GM12878 (cell line): ENCODE measurements around the gene KCND2.

ENCODE experiments used
- CTCF ChIP-seq, 3 experiments: IDR thresholded peaks in 2 of 3; conservative IDR thresholded peaks in 1 of 3; 2 replicates each; pipeline ENCODE4 v1.5.1; 2011; ENCODE audit warnings: low read depth in 3 of 3, low read length in 3 of 3, mild to moderate bottlenecking in 3 of 3, control low read depth in 2 of 3, moderate library complexity in 2 of 3, inconsistent platforms in 1 of 3, mixed read lengths in 1 of 3; ENCODE audit not compliant: control insufficient read depth in 2 of 3, insufficient read depth in 1 of 3; ENCODE audit errors: extremely low read depth in 1 of 3
- PBX3 ChIP-seq: IDR thresholded peaks from 2 replicates; pipeline ENCODE4 v1.6.1; 2011; ENCODE audit warnings: mild to moderate bottlenecking, low read depth, low read length, moderate library complexity; ENCODE audit not compliant: insufficient replicate concordance
- SUZ12 ChIP-seq: fragments of 200-600 bp; sonication (generic); IDR thresholded peaks from one replicate; pipeline ENCODE4 v1.6.1; 2018; ENCODE audit warnings: antibody characterized with exemption, mild to moderate bottlenecking; ENCODE audit not compliant: unreplicated experiment

- TF ChIP-seq PBX3 (no peak), CTCF (IDR thresholded peaks at IDR 0.05 in 2 of 3, conservative IDR thresholded peaks at IDR 0.05 in 1 of 3; ENCODE audit: control insufficient read depth in 2 of 3, extremely low read depth in 1 of 3, insufficient read depth in 1 of 3, low read depth in 3 of 3, low read length in 3 of 3) (no peak), SUZ12 (no peak)
These were observed 408.0 kb downstream of the KCND2 start for GRCh38 chr7:120680985-120681384.
